Measurements from ENCODE around the gene HSD17B3.

The HSD17B3 gene

DNA sequence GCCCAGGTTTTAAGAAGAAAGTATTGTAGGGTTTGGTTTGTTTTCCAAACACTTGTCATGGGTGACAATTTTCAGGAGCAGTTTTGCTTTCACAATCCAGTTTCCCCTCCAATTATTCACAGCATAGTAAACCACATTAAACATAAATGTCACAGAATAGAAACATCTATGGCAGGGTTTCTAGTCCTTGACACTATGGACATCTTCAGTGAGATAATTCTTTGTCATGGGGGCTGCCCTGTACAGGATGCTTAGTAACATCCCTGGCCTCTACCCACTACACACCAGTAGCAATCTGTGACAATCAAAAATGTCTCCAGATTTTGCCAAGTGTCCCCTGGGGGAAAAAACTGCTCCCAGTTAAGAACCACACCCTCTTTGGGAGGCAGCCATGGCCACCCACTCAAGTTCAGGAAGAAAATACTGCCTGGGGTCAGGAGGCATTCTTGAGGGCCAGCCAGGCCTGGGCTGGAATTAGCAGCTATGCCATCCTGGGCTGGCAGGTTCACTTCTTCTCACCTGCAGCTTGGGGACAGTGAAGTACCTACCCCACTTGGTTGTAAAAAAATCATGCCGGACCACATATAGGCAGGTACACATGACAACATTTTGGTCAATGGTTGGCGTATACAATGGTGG is 116.3 kb downstream of the HSD17B3 start:
- H3K9me3 ChIP-seq = no peaks in the 10 kb centered on the region

More for the DNA sequence above, 116.3 kb downstream of the HSD17B3 start:
- Histone ChIP-seq H3K27me3 (peaks cover 22% of the 10 kb centered on the region), H3K36me3 (no peaks in the 10 kb centered on the region), H3K27ac (no peak overlapping the region), H3K4me1 (ENCODE audit: control insufficient read depth in 1 of 2, insufficient read depth in 1 of 2, low read depth in 1 of 2, low read length in 1 of 2) (no peaks in the 10 kb centered on the region), H3K4me3 (ENCODE audit: low read depth in 1 of 2, low read length in 1 of 2) (no peak overlapping the region)
- TF ChIP-seq, protein P1, sequence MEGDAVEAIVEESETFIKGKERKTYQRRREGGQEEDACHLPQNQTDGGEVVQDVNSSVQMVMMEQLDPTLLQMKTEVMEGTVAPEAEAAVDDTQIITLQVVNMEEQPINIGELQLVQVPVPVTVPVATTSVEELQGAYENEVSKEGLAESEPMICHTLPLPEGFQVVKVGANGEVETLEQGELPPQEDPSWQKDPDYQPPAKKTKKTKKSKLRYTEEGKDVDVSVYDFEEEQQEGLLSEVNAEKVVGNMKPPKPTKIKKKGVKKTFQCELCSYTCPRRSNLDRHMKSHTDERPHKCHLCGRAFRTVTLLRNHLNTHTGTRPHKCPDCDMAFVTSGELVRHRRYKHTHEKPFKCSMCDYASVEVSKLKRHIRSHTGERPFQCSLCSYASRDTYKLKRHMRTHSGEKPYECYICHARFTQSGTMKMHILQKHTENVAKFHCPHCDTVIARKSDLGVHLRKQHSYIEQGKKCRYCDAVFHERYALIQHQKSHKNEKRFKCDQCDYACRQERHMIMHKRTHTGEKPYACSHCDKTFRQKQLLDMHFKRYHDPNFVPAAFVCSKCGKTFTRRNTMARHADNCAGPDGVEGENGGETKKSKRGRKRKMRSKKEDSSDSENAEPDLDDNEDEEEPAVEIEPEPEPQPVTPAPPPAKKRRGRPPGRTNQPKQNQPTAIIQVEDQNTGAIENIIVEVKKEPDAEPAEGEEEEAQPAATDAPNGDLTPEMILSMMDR (IDR thresholded peaks at IDR 0.05) = no peak

Measured in neutrophil (primary cell).